ENCODE results near the gene TMEM129.

TMEM129 gene

GRCh38 chr4:1767061-1767769 is 46.1 kb upstream of the TMEM129 start (continued):
- TF ChIP-seq ZC3H10 (CRISPR knock-in tag; IDR thresholded peaks at IDR 0.05) (no peak), TOX (CRISPR knock-in tag; IDR thresholded peaks at IDR 0.05; ENCODE audit: borderline replicate concordance) (no peak), BACH2 (CRISPR knock-in tag; IDR thresholded peaks at IDR 0.05; ENCODE audit: borderline replicate concordance) (no peak), RARB (CRISPR knock-in tag; IDR thresholded peaks at IDR 0.05) (no peak), ZNF565 (CRISPR knock-in tag; conservative IDR thresholded peaks at IDR 0.05; ENCODE audit: low read depth) (no peak), OSR1 (CRISPR knock-in tag; IDR thresholded peaks at IDR 0.05) (no peak), TCF4 (CRISPR knock-in tag; IDR thresholded peaks at IDR 0.05; ENCODE audit: borderline replicate concordance) (no peak), TSHZ2 (CRISPR knock-in tag; IDR thresholded peaks at IDR 0.05) (no peak)
- TF ChIP-seq, protein P1, sequence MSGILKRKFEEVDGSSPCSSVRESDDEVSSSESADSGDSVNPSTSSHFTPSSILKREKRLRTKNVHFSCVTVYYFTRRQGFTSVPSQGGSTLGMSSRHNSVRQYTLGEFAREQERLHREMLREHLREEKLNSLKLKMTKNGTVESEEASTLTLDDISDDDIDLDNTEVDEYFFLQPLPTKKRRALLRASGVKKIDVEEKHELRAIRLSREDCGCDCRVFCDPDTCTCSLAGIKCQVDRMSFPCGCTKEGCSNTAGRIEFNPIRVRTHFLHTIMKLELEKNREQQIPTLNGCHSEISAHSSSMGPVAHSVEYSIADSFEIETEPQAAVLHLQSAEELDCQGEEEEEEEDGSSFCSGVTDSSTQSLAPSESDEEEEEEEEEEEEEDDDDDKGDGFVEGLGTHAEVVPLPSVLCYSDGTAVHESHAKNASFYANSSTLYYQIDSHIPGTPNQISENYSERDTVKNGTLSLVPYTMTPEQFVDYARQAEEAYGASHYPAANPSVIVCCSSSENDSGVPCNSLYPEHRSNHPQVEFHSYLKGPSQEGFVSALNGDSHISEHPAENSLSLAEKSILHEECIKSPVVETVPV (CRISPR knock-in tag; IDR thresholded peaks at IDR 0.05), result no peak

DNA sequence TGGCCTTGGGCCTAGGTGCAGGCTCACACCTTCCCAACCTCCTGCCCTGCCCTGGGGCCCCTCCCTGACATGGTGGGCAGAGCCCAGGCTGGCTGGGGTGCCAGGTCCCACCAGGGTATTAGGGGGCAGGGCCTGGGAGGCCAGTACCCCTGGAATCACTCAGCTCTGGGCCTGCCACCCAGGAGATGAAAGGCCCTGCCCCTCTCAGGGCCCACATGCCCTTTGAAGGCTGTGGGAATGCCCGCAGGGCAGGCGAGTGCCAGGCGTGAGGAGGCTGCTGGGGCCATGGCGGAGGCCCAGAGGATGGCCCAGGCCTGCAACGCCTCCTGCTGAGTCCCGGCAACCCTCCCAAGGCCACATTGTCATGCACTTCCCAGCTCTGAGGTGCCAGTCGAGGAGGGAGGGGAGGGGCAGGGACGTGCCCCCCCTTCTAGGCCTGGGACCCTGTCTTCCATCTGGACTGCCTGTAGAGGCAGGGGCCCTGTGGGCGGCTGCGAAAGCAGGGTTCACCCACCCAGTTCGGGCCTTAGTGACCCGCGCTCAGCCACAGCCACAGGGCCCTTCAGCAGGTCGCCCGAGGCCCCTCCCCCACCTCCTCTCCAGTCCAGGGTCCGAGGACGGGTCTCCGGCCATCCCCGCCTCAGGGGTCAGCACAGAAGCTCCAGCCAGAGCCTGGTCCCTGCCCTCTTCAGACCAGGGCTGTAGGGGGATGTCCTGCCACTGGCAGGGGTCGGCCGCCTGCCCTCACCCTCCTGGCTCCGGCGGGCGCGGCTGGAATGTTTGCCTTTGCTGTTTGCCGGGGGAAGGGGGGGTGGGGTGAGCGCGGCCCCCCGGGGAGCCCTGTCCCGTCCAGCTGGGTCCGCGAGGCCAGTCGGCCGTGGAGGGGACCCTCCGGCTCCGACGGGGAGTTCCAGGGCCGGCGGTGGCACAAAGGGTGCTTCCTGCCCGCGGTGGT is 45.3 kb upstream of the TMEM129 start:
- TF ChIP-seq, protein P1 (CRISPR knock-in tag; IDR thresholded peaks at IDR 0.05), result no peak
- TF ChIP-seq ISL1 (CRISPR knock-in tag; IDR thresholded peaks at IDR 0.05), result no peak
- TF ChIP-seq PATZ1 (CRISPR knock-in tag; IDR thresholded peaks at IDR 0.05; ENCODE audit: borderline replicate concordance), result no peak
- no peak for TF ChIP-seq ZFP30 (CRISPR knock-in tag; IDR thresholded peaks at IDR 0.05)
- no peak for TF ChIP-seq ZNF8 (CRISPR knock-in tag; IDR thresholded peaks at IDR 0.05)
- no peak for TF ChIP-seq BACH2 (CRISPR knock-in tag; IDR thresholded peaks at IDR 0.05; ENCODE audit: borderline replicate concordance)
- no peak for TF ChIP-seq RARB (CRISPR knock-in tag; IDR thresholded peaks at IDR 0.05)
- no peak for TF ChIP-seq ZC3H10 (CRISPR knock-in tag; IDR thresholded peaks at IDR 0.05)
- no peak for TF ChIP-seq POU6F1 (CRISPR knock-in tag; IDR thresholded peaks at IDR 0.05; ENCODE audit: borderline replicate concordance, low read depth)
- peak; percentile 10 for ATAC-seq

DNA sequence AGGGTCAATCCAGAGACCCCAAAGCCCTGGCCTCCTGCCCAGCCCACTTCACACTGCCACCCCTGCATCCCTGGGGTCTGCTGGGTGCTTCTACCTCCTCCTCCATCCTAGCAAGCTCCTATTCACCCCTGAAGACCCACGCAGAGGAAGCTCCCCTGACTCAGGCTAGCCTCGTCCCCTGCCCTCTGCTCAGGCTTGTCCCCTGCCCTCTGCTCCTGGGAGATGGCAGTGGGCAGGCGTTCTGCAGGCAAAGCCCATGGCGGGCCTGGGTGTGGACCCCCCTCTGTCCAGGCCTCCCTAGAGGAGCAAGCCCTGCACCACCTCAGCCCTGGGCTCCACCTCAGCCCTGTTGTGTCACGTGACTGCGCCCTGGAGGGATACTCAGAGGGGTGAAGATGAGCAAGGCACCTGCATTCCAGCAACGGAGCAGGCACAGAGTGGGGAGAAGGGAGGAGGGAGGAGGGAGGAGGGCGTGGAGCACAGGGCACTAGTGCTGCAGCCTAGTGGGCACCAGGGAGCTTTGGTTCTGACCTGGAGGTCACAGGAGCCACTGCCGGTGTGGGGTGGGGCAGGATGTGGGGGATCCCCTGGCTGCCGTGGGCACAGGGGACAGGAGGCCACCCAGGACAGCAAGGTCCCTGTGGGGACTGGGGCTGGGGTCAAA is 44.4 kb upstream of the TMEM129 start:
- no peak for ATAC-seq
- TF ChIP-seq ZC3H10 (CRISPR knock-in tag; IDR thresholded peaks at IDR 0.05) (no peak), ZNF70 (CRISPR knock-in tag; IDR thresholded peaks at IDR 0.05) (no peak), ZFP3 (CRISPR knock-in tag; IDR thresholded peaks at IDR 0.05) (peak; percentile 74; the same call in 1 of the 2 replicates), TOX (CRISPR knock-in tag; IDR thresholded peaks at IDR 0.05; ENCODE audit: borderline replicate concordance) (no peak), ZNF8 (CRISPR knock-in tag; IDR thresholded peaks at IDR 0.05) (no peak), ISL1 (CRISPR knock-in tag; IDR thresholded peaks at IDR 0.05) (no peak), TCF4 (CRISPR knock-in tag; IDR thresholded peaks at IDR 0.05; ENCODE audit: borderline replicate concordance) (no peak), POU6F1 (CRISPR knock-in tag; IDR thresholded peaks at IDR 0.05; ENCODE audit: borderline replicate concordance, low read depth) (no peak)

Measured in SK-N-SH treated with all-trans-retinoic acid at 6 μM for 48 hours (cell line).